ENCODE measurements around the gene CEMIP2.

- TF ChIP-seq POLR2AphosphoS5 (IDR thresholded peaks at IDR 0.05) = no peak
- TF ChIP-seq CTCF (IDR thresholded peaks at IDR 0.05) = no peak
- no peak for TF ChIP-seq POLR2A (IDR thresholded peaks at IDR 0.05)
These were observed 49.2 kb downstream of the CEMIP2 start for GRCh38 chr9:71719088-71719487.

Data from prostate gland (tissue), 2 donors.